Right atrium auricular region (tissue), 2 donors: ENCODE results near the gene MGMT. TPM values are rescaled to one million over a fixed set of nuclear protein-coding genes. Genes with fewer than 3 reads are reported as not detected.

ENCODE experiments used
- DNase-seq: peaks from one replicate; pipeline ENCODE4 v3.0.0-alpha.2; 2019; ENCODE audit warnings: low spot score
- H3K27ac ChIP-seq, 2 donors: fragments of 200-600 bp; sonication (generic); 1 replicate in 1 of 2; 2 replicates in 1 of 2; pipeline ENCODE4 v1.5.1; 2016 to 2019
- H3K27me3 ChIP-seq, 2 donors: fragments of 200-600 bp; sonication (generic); one replicate each; pipeline versions ENCODE4 v1.5.1 to v1.6.0; 2017 to 2019
- H3K36me3 ChIP-seq: fragments of 200-600 bp; sonication (generic); one replicate; pipeline ENCODE4 v1.5.1; 2016
- H3K4me1 ChIP-seq, 2 donors: fragments of 200-600 bp; sonication (generic); one replicate each; pipeline versions ENCODE4 v1.5.1 to v1.6.0; 2017 to 2019
- H3K4me3 ChIP-seq, 2 donors: fragments of 200-600 bp; sonication (generic); 1 replicate in 1 of 2; 2 replicates in 1 of 2; pipeline ENCODE4 v1.5.1; 2017 to 2019; ENCODE audit warnings: mild to moderate bottlenecking in 1 of 2, moderate library complexity in 1 of 2
- H3K9me3 ChIP-seq, 2 donors: fragments of 200-600 bp; sonication (generic); one replicate each; pipeline ENCODE4 v1.5.1; 2019
- CTCF ChIP-seq, 2 donors: fragments of 200-600 bp; sonication (generic); IDR thresholded peaks; one replicate each; pipeline ENCODE4 v1.5.1; 2019; ENCODE audit warnings: antibody characterized with exemption in 2 of 2
- total RNA-seq, 2 donors: library from RNA; depleted of rRNA; stranded (reverse); fragments of >200 nt; gene quantifications; one replicate each; pipeline ENCODE4 v1.1.0, GENCODE V29; 2016

MGMT gene
- total RNA-seq, 2 donors from 2014 or later = 18.2 to 19.2 TPM

GRCh38 chr10:129642427-129642826, 175.4 kb downstream of the MGMT start:
- DNase-seq = no peak
- H3K4me3 ChIP-seq = no peak overlapping the region
- no peaks in the 10 kb centered on the region for H3K9me3 ChIP-seq
- no peaks in the 10 kb centered on the region for H3K36me3 ChIP-seq
- no peaks in the 10 kb centered on the region for H3K27me3 ChIP-seq
- H3K27ac ChIP-seq = no peak overlapping the region
- H3K4me1 ChIP-seq = no peaks in the 10 kb centered on the region
- no peak for TF ChIP-seq CTCF (IDR thresholded peaks at IDR 0.05)

GRCh38 chr10:129643266-129643665, 176.2 kb downstream of the MGMT start:
- Histone ChIP-seq H3K9me3 (no peaks in the 10 kb centered on the region), H3K27me3 (no peaks in the 10 kb centered on the region), H3K36me3 (no peaks in the 10 kb centered on the region), H3K4me3 (no peak overlapping the region), H3K4me1 (no peaks in the 10 kb centered on the region), H3K27ac (no peak overlapping the region)
- no peak for TF ChIP-seq CTCF (IDR thresholded peaks at IDR 0.05)
- DNase-seq = no peak

GRCh38 chr10:129645487-129645886, 178.4 kb downstream of the MGMT start:
- Histone ChIP-seq H3K27ac (no peak overlapping the region), H3K36me3 (no peaks in the 10 kb centered on the region), H3K4me3 (no peak overlapping the region), H3K4me1 (no peaks in the 10 kb centered on the region), H3K9me3 (no peaks in the 10 kb centered on the region), H3K27me3 (no peaks in the 10 kb centered on the region)
- DNase-seq = no peak
- TF ChIP-seq CTCF (IDR thresholded peaks at IDR 0.05) = no peak

- no peaks in the 10 kb centered on the region for H3K9me3 ChIP-seq
- H3K4me1 ChIP-seq = no peaks in the 10 kb centered on the region
Observed at GRCh38 chr10:129646973-129647372, 179.9 kb downstream of the MGMT start.

GRCh38 chr10:129647590-129647989, 180.5 kb downstream of the MGMT start:
- no peaks in the 10 kb centered on the region for H3K36me3 ChIP-seq
- no peaks in the 10 kb centered on the region for H3K27me3 ChIP-seq
- H3K9me3 ChIP-seq = no peaks in the 10 kb centered on the region
- no peak for TF ChIP-seq CTCF (IDR thresholded peaks at IDR 0.05)
- H3K4me3 ChIP-seq = no peak overlapping the region
- no peaks in the 10 kb centered on the region for H3K4me1 ChIP-seq
- no peak overlapping the region for H3K27ac ChIP-seq
- no peak for DNase-seq

More at GRCh38 chr10:129646973-129647372, 179.9 kb downstream of the MGMT start:
- no peak for DNase-seq
- no peak for TF ChIP-seq CTCF (IDR thresholded peaks at IDR 0.05)
- no peak overlapping the region for H3K27ac ChIP-seq
- no peaks in the 10 kb centered on the region for H3K27me3 ChIP-seq
- H3K36me3 ChIP-seq = no peaks in the 10 kb centered on the region
- no peak overlapping the region for H3K4me3 ChIP-seq

- no peaks in the 10 kb centered on the region for H3K4me1 ChIP-seq
- no peak overlapping the region for H3K27ac ChIP-seq
- no peaks in the 10 kb centered on the region for H3K36me3 ChIP-seq
- no peaks in the 10 kb centered on the region for H3K27me3 ChIP-seq
- no peaks in the 10 kb centered on the region for H3K9me3 ChIP-seq
- no peak overlapping the region for H3K4me3 ChIP-seq
- DNase-seq = no peak
- TF ChIP-seq CTCF (IDR thresholded peaks at IDR 0.05) = no peak
Observed at GRCh38 chr10:129648856-129649255, 181.8 kb downstream of the MGMT start.
